ENCODE data around the gene PGAM5.
"Not testable (repeated sequence)": the region's sequence is repeated elsewhere in the genome, so short reads cannot be mapped to it uniquely, and the experiment has no call there.

DNA sequence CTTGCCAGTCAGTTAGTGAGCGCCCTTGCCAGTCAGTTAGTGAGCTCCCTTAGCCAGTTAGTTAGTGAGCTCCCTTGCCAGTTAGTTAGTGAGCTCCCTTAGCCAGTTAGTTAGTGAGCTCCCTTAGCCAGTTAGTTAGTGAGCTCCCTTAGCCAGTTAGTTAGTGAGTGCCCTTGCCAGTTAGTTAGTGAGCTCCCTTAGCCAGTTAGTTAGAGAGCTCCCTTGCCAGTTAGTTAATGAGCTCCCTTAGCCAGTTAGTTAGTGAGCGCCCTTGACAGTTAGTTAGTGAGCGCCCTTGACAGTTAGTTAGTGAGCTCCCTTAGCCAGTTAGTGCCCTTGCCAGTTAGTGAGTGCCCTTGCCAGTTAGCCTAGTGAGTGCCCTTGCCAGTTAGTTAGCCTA lies 15.8 kb upstream of the PGAM5 start:
- TF ChIP-seq, protein P1, sequence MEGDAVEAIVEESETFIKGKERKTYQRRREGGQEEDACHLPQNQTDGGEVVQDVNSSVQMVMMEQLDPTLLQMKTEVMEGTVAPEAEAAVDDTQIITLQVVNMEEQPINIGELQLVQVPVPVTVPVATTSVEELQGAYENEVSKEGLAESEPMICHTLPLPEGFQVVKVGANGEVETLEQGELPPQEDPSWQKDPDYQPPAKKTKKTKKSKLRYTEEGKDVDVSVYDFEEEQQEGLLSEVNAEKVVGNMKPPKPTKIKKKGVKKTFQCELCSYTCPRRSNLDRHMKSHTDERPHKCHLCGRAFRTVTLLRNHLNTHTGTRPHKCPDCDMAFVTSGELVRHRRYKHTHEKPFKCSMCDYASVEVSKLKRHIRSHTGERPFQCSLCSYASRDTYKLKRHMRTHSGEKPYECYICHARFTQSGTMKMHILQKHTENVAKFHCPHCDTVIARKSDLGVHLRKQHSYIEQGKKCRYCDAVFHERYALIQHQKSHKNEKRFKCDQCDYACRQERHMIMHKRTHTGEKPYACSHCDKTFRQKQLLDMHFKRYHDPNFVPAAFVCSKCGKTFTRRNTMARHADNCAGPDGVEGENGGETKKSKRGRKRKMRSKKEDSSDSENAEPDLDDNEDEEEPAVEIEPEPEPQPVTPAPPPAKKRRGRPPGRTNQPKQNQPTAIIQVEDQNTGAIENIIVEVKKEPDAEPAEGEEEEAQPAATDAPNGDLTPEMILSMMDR (IDR thresholded peaks at IDR 0.05; ENCODE audit: low read depth, low read length, poor library complexity, severe bottlenecking) = not testable (repeated sequence)
- not testable (repeated sequence) for TF ChIP-seq EZH2phosphoT487 (IDR thresholded peaks at IDR 0.05; ENCODE audit: borderline replicate concordance, low read length)

Measured in DOHH2 (cell line).